GM21381 (cell line): ENCODE measurements around the gene GPR37L1.
"Not testable (repeated sequence)": the region's sequence is repeated elsewhere in the genome, so short reads cannot be mapped to it uniquely, and the experiment has no call there.

Source experiments
- ATAC-seq: cut with Tn5 transposase; IDR thresholded peaks from one replicate; pipeline ENCODE4 v1.9.1; 2021; ENCODE audit warnings: mild to moderate bottlenecking, moderate library complexity; ENCODE audit not compliant: unreplicated experiment

GPR37L1 gene

GRCh38 chr1:202167054-202167453, 44.3 kb downstream of the GPR37L1 start:
- ATAC-seq = not testable (repeated sequence)

- no peak for ATAC-seq
Observed at GRCh38 chr1:202167708-202168415, 45.1 kb downstream of the GPR37L1 start.

DNA sequence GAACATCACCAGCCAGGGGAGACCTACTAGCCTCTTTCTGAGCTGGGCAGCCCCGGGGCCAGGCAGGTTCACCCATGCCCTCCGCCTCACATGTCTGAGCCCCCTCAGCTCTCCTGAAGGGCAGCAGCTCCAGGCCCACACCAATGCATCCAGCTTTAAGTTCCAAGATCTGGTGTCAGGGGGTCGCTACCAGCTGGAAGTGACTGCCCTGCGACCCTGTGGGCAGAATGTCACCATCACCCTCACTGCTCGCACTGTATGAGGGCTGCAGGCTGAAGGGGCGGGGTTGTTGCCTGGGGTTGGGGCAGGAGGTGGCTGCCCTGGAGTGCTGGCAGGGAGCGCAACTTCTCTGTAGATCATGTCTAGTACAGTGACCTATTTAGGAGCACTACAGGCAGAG, 46.1 kb downstream of the GPR37L1 start:
- no peak for ATAC-seq

GRCh38 chr1:202170726-202171125, 48.0 kb downstream of the GPR37L1 start:
- no peak for ATAC-seq

DNA sequence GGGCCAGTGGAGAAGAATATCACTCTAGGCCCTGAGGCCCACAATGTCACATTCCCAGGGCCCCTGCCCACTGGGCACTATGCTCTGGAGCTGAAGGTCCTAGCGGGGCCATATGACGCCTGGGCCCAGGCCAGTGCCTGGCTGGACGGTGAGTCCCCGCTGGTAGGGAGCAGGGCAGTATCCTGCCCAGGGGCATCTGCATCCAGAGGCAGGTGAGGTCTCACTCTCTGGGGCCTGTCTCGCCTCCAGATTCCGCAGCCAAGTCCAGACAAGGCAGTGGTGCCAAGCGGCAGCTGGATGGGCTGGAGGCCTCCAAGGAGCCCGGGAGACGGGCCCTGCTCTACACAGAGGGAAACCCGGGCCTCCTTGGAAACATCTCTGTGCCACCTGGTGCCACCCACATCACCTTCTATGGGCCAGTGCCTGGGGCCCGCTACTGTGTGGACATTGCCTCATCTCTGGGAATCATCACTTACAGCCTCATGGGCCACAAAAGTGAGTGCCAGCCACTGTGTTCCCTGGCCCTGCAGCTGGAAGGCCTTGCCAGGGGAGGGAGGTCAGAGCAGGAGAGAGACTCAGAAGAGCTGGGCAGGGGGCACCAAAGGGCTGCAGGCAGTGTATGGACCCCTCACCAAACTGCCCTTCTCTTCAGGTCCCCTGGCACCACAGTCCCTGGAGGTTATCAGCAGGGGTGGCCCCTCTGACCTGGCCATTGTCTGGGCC, 48.7 kb downstream of the GPR37L1 start:
- ATAC-seq = no peak

GRCh38 chr1:202172015-202172355, 49.3 kb downstream of the GPR37L1 start:
- ATAC-seq = no peak

DNA sequence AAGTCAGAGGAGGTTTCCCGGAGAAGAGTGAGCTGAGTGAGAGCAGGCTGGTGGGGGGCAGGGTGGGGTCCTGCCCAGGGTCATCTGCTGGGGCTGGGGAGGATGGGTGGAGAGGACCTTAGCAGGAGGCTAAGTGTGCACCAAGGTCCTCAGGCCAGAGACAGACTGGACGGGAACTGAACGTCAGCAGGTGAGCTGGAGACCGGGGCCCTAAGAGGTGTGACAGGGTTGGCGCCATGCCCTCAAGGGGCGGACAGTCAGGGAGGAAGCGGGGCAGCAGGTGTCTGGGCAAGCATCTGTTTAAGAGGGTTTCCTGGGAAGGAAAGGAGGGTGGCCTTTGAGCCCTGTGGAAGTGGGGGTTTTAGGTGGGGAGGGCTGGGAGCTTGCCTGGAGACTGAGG, 51.3 kb downstream of the GPR37L1 start:
- no peak for ATAC-seq

DNA sequence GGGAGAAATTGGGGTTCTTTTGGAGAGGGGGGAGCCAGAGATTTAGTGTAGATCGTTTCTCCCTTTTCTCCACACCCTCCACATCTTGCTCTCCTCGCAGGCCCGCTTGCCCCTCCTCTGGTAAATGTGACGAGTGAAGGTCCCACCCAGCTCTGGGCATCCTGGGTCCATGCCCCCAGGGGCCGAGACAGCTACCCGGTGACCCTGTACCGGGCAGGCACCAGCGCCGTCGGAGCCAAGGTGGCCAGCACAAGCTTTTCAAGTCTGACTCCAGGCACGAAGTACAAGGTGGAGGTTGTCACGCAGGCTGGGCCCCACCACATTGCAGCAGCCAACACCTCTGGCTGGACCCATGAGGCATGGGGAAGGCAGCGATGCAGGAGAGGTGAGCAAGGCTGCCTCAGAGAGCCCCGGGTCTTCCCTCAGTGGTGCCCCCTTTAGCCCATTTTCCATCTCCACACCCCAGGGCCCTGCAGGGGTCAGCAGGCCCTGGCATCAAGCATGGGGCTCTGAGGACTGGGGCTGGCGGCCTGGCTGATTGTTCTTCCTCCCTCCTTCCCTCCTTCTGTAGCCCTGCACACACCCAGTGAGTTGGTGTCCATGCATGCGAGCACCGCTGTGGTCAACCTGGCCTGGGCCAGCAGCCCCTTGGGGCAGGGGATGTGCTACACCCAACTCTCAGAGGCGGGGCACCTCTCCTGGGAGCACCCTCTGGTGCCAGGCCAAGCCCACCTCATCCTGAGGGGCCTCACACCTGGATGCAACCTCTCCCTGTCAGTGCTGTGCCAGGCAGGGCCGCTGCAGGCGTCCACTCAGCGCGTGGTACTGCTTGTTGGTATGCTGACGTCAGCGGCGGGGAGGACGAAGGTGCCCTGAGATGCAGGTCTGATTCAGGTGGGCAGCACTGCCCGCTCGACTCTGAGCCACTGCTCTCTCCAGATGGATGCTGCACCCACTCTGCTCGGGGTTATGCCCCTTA, 54.5 kb downstream of the GPR37L1 start:
- no peak for ATAC-seq

DNA sequence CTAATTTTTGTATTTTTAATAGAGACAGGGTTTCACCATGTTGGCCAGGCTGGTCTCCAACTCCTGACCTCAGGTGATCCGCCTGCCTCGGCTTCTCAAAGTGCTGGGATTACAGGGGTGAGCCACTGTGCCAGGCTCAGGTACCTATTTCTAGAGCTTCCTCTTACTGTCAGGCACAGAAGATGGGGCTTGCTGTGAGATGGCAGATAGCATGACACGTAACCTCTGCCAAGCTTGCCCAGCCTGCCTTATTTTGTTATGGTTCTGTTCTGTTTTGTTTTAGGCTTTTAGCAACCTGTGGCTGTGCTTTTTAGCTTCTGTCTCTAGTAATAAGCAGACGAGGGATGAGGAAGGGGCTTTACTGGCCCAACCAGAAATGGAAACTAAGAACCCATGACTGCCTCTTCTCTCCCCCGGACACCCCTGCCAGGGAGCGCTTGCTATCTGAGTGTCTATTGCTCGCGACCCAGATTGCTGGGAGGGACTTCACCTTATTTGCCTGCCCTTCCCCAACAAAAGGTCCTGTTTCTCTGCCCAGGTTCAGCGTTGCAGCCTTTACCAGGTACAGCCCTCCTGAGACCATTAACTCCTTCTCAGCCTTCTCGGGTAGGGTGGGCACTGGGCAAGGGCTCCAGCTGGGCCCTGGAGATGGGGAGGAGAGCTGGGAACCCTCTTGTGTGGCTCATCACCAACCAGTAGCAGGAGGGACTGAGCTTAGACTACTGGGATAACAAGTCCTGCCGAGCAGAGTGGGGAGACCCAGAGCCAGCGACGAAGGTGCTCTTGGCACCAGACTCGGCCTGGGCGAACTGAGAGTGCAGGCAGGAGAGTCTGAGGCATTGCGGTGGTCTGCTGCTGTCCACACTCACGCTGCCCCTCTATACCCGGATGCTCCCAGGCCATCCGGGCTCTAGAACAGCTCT, 57.4 kb downstream of the GPR37L1 start:
- no peak for ATAC-seq

DNA sequence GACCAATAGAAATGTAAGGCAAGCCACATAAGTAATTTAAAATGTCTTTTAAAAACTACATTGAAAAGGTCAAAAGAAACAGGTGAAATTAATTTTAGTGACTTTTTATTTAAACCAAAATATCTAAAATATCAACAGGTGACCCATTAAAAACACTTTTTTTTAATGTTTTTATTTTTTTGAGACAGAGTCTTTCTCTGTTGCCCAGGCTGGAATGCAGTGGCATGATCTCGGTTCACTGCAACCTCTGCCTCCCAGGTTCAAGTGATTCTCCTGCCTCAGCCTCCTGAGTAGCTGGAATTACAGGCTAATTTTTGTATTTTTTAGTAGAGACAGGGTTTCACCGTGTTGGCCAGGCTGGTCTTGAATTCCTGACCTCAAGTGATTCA, 58.0 kb downstream of the GPR37L1 start:
- ATAC-seq = not testable (repeated sequence)

DNA sequence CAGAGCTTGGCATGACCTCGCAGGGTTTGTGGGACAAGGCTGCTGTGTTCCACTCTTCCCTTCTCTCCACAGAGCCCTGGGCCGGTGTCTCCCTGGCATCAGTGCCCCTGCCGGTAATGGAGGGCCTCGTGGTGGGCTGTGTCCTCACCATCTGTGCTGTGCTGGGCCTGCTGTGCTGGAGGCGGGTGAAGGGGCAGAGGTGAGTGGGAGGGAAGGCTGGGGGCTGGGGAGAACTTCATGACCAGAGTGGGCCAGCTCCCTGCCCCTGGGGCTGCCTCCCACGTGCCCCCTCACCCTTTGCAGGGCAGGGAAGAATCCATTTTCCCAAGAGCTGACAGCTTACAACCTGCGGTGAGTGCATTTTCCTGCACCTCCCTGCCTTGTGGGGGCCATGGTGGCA, 58.9 kb downstream of the GPR37L1 start:
- no peak for ATAC-seq

DNA sequence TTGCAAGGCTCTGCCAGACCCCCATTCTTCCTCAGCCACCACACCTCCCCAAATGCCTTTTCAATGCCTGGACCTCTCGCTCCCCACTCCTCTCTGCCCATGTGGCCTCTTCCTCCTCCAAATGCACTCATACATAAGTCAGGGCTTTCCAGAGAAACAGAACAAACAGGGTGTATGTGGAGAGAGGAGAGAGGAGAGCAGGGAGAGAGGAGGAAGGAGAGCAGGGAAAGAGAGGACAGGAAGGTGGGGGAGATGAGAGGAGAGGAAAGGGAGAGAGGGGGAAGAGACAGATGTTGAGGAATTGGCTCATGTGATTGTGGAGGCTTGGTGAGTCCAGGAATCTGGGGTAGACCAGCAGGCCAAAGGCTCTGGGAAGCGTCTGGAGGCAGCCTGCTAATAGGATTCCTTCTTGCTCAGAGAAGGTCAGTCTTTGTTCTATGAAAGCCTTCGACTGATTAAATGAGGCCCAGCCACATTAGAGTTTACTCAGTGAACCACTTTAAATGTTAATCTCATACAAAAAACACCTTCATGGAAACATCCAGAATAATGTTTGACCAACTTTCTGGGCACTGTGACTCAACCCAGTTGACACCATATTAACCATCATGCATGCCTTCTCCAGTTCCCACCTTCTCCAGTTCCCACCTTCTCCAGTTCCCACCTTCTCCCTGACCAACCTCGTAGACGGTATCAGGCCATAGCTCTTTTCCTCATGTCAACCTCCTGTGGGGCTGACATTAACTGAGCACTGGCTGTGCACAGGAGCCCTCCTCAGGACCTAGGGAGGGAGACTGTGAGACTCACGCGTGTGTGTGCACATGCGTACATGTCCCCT, 59.5 kb downstream of the GPR37L1 start:
- no peak for ATAC-seq
